ENCODE results near the gene ACOT13.
"Not testable (repeated sequence)": the region's sequence is repeated elsewhere in the genome, so short reads cannot be mapped to it uniquely, and the experiment has no call there.

Gene ACOT13

DNA sequence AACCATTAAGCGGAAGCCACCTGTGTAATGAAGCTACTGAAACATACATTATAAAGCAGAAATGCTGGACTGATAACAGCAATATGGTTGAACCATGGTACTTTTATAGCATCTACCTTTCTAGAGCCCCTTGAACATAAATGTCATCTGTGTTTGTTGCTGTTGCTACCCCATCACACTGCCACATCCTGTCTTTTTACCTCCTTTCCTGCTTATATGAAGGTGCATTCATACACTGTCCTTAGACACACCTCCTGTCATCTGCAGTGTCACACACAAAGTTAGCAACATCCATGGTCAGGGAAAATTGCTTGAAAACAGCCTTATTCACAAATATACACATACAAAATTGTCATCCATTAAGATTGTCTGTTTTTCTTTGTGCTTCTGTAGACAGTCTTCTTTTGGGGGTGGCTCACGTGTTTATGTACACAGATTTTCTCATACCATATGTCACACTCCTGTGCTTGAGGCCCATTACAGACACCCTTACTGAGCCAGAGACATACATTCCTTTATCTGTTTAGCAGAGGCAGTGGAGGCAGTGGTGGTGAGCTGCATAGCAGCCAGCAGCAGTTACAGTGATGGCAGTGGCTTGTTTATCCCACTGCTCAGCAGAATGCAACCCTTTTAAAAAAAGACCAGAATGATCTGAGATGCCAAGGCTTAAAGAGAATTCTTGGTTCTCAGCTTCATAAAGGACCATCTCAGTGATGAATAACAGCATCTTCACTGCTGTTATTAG, 26.1 kb downstream of the ACOT13 start:
- DNase-seq = no peak

DNA sequence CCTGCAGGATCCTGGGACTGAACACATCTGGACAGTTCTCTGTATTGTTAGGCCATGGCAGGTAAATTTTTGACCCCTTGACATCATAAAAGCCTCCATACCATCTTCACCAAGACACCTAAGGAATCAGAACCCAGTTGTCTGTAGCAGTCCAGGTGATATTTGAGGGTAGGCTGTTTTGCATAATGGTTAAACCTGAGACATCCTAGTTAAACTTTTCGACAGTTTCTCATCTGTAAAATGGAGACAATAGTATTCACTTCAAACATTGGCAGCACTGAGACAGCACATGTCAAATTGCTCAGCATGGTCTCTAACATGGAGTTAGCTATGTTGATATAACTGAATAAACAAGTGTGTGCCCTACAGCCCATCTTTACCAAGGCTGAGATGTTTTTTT, 27.3 kb downstream of the ACOT13 start:
- no peak for DNase-seq

DNA sequence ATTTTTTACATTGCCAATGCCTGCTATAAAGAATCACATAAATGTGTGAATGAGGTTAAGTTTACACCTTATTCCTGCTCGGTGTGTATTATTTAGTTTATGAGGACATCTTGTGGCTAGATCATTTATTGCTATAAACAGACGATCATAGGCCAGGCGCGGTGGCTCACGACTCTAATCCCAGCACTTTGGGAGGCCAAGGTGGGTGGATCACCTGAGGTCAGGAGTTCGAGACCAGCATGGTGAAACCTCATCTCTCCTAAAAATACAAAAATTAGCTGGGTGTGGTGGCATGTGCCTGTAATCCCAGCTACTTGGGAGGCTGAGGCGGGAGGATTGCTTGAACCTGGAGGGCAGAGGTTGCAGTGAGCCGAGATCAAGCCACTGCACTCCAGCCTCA, 28.8 kb downstream of the ACOT13 start:
- peak; percentile 52 for DNase-seq

DNA sequence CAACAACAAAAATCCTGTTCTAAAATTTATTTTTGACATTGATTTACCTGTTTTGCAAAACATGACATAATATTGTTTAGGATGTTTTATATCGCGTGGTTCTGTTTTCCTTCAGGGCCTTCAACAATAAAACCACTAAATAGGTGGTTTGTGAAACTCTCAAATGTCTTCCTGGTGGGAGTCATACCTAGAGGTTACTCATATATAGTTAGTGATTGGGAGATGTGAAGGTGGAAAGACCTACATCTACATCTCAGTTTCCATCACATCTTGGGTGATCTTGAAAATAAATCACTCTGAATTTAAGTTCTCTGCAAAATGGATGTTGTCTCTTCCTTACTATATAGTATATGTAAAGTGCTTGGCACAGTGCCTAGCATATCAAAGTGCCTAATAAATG, 29.2 kb downstream of the ACOT13 start:
- DNase-seq = no peak

DNA sequence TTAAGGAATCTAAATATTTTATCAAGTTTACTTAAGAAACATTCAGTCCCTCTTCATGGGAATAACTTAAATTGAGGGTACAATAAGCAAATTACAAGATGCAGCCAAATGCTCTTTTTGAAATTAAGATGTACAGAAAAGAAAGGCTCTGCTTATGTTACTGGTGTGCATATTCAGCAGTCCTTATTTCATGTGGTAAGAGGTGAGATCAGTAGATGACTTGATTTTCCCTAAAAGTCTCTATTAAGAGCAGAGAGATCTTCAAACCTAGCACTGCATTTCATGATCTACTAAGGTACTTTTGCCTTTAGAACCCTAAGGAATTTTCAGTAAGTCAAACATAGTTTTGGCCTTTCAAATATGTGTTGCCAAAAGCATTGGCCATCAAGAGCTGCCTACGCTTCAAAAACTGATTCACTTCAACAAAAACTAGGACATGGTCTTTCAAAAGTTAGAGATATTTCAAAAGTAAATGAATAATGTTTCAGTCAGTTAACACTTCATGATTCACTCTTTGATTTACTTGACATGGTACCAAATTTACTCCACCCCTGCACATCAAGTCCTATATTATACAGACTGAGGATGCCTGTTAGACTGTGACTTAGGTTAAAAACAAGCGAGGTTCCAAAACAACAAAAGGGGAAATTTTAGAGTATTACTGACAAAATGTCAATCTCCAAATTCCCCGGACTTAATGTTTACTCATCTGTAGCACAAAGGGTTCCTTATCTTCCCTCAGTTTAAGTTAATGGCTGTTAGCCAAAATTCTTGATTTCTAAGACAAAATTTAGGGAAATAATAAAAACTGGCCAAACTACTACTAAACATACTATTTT, 32.9 kb downstream of the ACOT13 start:
- no peak for DNase-seq

DNA sequence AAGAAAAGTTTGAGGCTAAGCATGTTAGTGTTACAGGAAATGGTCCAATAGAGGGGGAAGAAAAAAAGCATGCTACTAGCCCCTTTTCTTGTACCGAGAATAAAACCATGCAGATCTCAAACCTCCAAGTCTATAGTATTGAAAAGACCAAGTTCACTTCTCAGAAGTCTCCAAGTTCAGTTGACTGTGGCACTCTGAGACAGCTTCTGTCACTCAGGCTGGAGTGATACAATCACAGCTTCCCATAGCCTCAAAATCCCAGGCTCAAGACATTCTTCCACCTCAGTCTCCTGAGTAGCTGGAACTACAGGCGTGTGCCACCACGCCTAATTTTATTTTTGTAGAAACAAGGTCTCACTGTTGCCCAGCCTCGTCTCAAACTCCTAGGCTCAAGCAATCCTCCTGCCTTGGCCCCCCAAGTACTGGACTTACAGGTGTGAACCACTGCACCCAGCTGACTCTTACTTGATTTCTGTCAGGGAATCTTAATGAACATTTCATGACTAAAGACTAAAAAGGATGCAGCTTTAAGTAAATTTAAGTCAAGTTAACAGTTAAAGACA, 35.9 kb downstream of the ACOT13 start:
- no peak for DNase-seq

DNA sequence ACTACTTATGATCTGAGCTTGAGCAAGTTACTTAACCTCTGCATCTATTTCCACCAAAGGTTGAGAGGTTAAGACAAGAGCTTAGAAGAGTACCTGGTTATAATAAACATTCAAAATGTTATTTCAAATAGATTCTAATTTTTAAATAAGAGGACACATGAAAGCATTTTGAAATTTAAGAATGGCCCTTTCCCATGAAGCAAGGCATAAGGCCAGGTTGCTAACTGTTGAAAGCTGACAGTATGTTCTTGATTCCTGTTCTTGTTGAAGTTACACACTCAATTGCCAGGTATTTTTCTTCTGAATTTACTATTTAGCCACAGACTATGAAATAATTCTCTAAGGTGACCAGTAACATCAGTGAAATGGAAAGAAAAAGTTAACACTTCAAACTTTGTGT, 37.6 kb downstream of the ACOT13 start:
- no peak for DNase-seq

DNA sequence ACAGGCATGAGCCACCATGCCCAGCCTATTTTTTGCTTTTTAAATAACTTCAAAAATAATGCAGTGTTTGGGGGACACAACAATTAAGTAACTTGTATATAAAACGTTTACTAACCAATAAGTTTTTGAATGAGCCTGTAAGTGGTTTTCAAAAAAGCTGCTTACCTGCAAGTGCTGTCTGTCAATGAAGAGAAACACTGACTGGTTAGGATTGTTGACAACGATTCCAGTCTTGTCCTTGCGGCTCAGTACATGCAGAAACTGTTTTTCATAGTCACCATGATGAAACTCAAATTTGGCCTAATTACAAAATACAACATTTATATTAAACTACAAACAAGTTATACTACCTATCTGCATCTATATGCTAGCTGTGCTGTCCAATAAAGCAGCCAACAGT, 41.7 kb downstream of the ACOT13 start:
- no peak for DNase-seq

DNA sequence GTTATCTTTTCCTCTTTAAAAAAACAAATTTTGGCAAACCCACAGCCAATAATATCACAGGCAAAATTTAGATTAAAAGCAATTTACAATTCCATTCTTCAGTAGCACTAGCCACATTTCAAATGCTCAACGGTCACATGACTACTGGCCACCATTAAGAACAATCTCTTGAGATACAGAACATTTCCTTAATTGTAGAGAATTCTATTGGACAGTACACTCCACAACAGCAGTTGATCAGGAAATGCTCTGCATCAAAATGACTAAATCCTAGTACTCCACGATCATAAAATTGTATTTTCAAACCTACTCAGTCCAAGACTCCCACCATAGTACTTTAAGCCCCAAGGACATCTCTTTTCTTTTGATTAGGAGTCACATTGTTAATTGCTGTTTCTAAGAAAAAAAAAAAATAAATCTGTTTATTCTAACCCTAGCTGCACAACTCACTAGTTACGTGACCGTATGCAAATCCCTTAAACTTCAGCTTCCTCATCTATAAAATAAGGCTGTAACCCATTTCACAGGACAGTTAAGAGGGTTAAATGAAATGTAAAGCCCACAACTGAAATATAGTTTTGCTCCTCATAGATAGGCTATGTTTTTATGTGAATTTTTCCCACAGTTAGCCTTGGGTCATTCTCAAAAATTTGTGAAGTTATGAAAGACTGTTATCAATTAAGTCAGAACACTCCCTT, 42.3 kb downstream of the ACOT13 start:
- no peak for DNase-seq

DNA sequence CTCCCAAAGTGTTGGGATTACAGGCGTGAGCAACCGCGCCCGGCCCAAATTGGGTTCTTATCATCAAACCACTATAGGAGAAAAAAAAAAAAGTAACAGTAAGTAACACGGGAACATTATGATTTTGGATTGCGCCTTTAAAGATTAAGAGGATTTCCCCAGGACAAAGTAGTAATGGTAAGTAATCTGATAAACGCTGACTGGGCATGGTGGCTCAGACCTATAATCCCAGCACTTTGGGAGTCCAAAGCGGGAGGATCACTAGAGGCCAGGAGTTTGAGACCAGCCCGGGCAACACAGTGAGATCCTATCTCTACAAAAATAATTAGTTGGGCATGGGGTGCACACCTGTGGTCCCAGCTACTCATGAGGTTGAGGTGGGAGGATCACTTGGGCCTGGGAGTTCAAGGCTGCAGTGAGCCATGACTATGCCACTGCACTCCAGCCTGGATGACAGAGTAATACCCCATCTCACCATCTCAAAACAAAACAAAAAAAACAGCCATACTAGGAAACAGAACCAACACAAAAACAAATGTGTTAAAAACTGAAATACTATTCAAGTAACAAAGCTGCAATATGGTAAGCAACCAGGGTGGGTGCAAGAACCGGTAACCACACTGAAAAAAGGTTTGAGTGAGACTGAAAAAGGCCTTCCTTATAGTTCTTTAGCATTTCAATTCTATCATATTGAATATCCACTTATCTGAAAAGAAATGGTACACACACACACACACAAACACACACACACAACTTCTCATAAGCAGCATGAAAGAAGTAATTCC, 43.8 kb downstream of the ACOT13 start:
- DNase-seq = no peak

DNA sequence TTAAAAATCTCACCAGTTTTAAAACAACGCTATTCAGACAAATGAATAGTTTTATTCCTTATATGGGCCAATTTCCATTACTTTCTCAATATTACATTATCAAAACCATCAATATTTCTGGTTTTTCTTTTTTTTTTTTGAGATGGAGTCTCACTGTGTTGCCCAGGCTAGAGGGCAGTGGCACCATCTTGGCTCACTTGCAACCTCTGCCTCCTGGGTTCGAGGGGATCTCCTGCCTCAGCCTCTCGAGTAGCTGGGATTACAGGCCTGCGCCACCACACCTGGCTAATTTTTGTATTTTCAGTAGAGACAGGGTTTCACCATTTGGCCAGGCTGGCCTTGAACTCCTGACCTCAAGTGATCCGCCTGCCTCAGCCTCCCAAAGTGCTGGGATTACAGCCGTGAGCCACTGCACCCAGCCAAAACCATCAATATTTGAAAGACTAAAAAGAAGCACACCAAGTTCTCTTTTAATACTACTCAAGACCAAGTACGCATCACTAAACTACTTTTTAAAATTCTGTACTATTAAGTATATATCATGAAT, 49.8 kb downstream of the ACOT13 start:
- not testable (repeated sequence) for DNase-seq

DNA sequence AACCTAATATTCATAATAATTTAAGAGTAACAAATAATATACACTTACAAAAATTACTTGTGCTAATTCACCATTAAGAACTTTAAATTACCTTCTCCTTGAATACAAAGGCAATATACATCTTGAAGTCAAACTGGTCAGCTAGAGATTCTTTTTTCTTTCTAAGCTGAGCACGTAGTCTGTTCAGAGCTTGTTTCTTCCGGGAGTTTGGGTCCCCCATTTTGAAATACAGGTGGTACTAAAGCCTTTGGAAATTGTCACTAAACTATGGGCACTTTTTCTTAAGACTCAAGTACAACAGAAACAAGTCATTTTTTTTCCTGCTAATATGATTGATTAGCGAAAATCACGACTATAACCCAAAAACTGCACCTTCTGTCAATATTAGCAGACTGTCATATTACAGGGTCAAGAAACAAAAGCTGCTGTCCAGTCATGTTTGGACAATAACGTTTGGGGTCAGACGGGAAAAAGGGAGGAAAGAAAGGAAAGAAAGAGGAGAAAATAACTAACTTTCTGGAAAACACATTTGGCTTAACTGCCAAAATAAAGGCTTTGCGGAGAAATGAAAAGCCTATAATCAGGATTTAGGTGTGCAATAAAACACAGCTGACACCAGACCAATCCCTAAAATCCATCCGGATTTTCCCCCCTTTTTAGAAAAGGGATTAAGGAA, 51.7 kb downstream of the ACOT13 start:
- DNase-seq = peak; percentile 40

DNA sequence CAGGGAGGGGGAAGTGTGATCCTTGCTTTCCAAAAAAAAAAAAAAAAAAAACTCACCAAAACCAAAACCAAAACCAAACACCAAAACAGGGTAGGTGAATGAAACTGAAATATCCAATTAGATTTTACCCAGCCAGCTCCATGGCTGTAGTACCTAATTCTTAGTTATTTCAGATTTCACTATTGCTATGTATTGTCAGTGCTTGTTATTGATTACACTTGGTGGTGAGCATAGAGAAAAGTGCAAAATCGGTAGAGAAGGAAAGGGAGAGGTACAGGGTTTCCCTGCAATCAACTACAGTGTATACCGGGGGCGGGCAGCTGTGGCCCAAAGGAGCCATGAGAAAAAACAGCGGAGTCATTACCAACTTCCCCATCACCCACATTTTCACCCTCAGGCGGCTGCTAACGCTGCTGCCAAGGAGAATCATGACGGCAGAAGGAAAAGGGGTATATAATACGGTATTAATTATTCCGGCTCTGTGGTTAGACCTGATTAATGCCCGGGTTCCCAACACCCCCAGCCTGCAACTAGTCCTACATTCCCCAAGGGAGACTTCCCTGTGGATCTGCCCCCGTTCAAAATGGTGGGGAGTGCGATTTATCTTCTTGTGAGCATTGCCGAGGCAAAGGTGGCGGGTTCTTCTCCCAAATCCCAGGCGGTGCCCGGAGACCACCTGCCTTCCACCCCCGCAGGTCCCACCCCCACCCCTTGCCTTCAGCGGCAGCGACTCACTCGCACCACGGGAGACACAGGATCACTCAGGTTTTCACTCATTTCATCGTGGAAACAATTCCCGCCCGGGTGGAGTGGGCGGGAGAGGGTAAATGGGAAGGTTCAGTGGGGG, 52.5 kb downstream of the ACOT13 start, which contains the start of gene C6orf62:
TSS of gene C6orf62 (minus strand) at position 30 of the 847 bp plus-strand sequence. CDS start 486 bp downstream, outside the sequence.
- peak; percentile 86 for DNase-seq

DNA sequence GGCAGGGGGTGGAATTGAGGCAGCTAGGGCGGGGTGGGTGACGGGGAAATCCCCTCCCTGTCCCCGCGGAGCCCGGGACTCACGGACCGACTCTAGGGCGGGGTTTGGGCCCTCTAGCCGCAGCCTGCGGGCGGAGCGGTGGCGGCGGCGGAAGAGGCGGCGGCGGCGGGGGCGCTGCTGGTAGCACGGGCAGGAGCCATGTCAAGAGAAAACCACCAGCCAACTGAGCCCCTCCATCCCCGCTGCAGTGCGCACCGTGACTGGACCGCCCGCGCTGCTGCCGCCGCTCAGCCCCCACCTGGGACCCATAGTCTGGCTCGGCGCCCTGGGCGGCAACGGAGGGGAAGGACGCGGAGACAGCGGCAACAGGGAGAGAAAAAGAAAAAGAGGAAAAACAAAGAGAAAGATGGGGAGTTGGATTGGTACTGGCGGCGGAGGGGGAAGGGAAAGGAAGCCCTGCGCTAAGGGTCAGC, 53.3 kb downstream of the ACOT13 start:
- DNase-seq = peak; percentile 91

DNA sequence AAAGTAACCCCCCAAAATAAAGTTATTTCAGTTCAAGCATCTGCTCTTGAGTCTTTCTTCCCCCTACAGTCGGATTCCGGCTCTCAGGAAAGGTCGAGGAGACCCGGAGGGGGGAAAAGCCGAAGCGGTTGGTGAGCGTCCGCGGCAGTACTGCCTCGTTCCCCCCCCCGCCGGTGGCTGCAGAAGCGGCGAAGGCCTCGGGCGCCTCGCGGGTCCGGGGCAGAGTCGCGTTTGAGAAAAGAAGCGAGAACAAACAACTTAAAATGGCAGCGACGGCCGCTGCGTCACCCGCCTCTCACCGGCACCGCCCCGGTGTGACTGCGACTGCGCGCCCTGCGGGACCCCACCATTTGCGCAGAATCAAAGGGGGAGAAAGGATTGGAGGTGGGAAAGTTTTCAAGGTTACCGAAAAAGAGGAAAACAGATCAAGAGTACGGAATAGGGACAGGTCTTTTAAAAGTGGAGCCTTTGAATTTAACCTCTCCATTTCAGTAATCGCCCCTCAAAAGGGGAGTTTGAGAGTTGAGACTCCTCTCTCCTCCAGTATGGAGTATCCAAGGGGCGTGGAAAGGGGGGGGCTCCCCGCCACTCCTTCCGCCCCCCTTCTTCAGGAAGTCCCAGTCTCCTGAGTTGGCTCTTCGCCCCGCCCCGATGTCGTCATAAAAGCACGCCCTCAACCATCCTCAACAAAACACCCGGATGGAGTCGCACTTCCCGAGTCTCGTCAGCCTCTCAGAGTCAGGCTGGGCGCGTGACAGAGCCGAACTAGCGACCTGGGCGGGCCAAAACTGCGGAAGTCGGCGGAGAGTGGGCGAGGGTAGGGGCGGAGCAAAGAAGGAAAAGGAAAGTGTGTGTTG, 54.0 kb downstream of the ACOT13 start:
- peak; percentile 100 for DNase-seq

DNA sequence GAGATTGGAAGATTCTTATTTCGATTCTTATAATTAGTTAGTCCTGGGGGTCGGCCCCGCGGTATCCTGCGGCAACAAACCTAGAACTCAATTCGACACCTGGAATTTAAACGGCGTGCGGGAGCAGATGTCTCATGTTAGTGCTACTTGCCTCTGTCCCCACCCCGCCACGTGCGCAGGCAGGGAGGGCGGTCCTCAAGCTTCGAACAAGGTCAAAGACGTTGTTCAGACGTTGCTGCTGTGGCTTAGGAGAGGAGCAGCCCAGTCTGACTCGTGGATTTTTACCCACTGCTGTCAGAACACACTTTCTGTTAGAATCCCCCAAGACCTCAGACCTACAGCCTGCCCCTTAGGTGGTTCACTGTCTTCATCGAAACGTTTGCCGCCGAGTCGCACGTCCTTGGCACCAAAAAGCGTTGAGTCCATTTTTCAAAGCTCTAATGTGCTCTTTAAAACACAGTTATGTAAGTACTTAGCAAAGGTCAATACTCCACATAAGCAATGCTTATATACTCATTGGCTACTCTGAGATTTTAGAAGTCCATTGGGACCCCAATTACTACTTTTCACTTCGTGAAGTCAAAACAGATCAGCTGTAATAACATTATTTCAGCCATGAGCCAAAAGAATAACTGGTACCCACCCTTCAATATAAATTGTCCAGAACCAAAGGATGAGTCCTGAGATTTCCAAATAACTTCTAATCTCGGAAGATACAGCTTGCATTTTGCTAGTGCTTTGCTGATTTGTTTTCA, 54.8 kb downstream of the ACOT13 start:
- DNase-seq = peak; percentile 91

DNA sequence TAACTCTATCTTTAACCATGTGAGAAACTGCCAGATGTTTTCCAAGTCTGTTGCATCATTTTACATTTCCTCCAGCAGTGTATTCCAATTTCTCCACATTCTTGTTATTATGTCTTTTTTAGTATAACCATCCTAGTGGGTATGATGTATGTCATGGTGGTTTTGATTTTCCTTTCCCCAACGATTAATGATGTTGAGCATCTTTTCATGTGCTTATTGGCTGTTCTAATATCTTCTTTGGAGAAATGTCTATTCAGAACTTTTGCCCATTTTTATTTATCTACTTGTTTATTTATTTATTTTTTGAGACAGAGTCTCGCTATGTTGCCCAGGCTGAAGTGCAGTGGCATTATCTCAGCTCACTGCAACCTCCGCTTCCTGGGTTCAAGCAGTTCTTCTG, 56.4 kb downstream of the ACOT13 start:
- DNase-seq = no peak

DNA sequence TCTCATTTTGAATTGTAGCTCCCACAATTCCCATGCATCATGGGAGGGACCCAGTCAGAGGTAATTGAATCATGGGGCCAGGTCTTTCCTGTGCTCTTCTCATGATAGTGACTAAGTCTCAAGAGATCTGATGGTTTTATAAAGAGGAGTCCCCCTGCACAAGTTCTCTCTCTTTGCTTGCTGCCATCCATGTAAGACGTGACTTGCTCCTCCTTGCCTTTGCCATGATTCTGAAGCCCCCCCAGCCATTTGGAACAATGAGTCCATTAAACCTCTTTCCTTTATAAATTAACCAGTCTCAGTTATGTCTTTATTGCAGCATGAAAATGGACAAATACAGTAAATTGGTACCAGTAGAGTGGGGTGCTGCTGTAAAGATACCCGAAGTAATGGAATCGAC, 63.8 kb downstream of the ACOT13 start:
- DNase-seq = not testable (repeated sequence)

All from inflammatory macrophage treated with lipopolysaccharide for 4 hours (primary cell).